T-cell (primary cell): Measurements from ENCODE around the gene ARPP21. TPM values are rescaled to one million over a fixed set of nuclear protein-coding genes. Genes with fewer than 3 reads are reported as not detected.

Source experiments
- ATAC-seq, 4 experiments: fragments of 200-7000 bp in 3 of 4; fragments of 150-1000 bp in 1 of 4; cut with Tn5 transposase; replicated peaks in 1 of 4; 1 replicate in 3 of 4; 2 replicates in 1 of 4; pipeline ENCODE4 v1.10.0; 2021; ENCODE audit warnings: moderate library complexity in 3 of 4, mild to moderate bottlenecking in 2 of 4, moderate number of reproducible peaks in 1 of 4
- CTCF ChIA-PET, 2 donors: fragments of 300-600 bp; sonication (Branson Sonifier 250); formaldehyde crosslinking; loops; one replicate each; lab custom pipeline; 2022; ENCODE audit warnings: antibody characterized with exemption in 2 of 2; lab: Charles Lee
- POLR2A ChIA-PET, 2 donors: fragments of 300-600 bp; sonication (Branson Sonifier 250); formaldehyde crosslinking; loops; one replicate each; lab custom pipeline; 2022; ENCODE audit warnings: antibody characterized with exemption in 2 of 2; lab: Charles Lee
- DNase-seq, 35 experiments: peaks; one replicate each; pipeline versions ENCODE4 v3.0.0 to v3.0.0-alpha.2; 2013 to 2023
- H3K27ac ChIP-seq: one replicate; pipeline ENCODE4 v1.5.1; 2013; ENCODE audit warnings: low read length
- H3K27me3 ChIP-seq, 2 experiments: replicated peaks in 1 of 2; 1 replicate in 1 of 2; 2 replicates in 1 of 2; pipeline versions ENCODE4 v1.6.1 to v1.7.0; 2013; ENCODE audit warnings: low read length in 1 of 2, mixed read lengths in 1 of 2; ENCODE audit not compliant: control insufficient read depth in 2 of 2, insufficient read depth in 2 of 2; ENCODE audit errors: extremely low read depth in 1 of 2
- H3K36me3 ChIP-seq, 2 donors: 1 replicate in 1 of 2; 2 replicates in 1 of 2; pipeline versions ENCODE4 v1.6.1 to v1.7.0; 2013; ENCODE audit warnings: low read length in 1 of 2; ENCODE audit not compliant: control insufficient read depth in 2 of 2, insufficient read depth in 1 of 2; ENCODE audit errors: extremely low read depth in 1 of 2
- H3K4me1 ChIP-seq, 2 experiments: 1 replicate in 1 of 2; 2 replicates in 1 of 2; pipeline versions ENCODE4 v1.6.1 to v1.7.0; 2013; ENCODE audit warnings: low read length in 2 of 2, mixed read lengths in 1 of 2; ENCODE audit not compliant: insufficient read depth in 2 of 2, control insufficient read depth in 1 of 2; ENCODE audit errors: extremely low read depth in 1 of 2
- H3K4me3 ChIP-seq, 2 donors: 1 replicate in 1 of 2; 2 replicates in 1 of 2; pipeline versions ENCODE4 v1.5.1 to v1.7.0; 2013; ENCODE audit warnings: mild to moderate bottlenecking in 2 of 2, low read length in 1 of 2, moderate library complexity in 1 of 2; ENCODE audit not compliant: control insufficient read depth in 1 of 2; ENCODE audit errors: extremely low read depth in 1 of 2
- H3K9me3 ChIP-seq: 2 replicates; pipeline ENCODE4 v1.7.0; 2013
- H3K27ac Mint-ChIP-seq, 2 donors: one replicate each; pipeline ENCODE4 v1.8.0; 2020 to 2021; ENCODE audit warnings: mild to moderate bottlenecking in 2 of 2, mixed read lengths in 2 of 2
- H3K27me3 Mint-ChIP-seq, 2 donors: one replicate each; pipeline ENCODE4 v1.8.0; 2021 to 2022; ENCODE audit warnings: mixed read lengths in 2 of 2
- H3K36me3 Mint-ChIP-seq: one replicate; pipeline ENCODE4 v1.8.0; 2021; ENCODE audit warnings: mixed read lengths
- H3K4me1 Mint-ChIP-seq, 3 donors: one replicate each; pipeline ENCODE4 v1.8.0; 2020 to 2022; ENCODE audit warnings: mixed read lengths in 3 of 3, mild to moderate bottlenecking in 1 of 3
- H3K4me3 Mint-ChIP-seq, 3 donors: one replicate each; pipeline ENCODE4 v1.8.0; 2020 to 2022; ENCODE audit warnings: mild to moderate bottlenecking in 3 of 3, mixed read lengths in 3 of 3, moderate library complexity in 3 of 3
- H3K9me3 Mint-ChIP-seq, 3 donors: one replicate each; pipeline ENCODE4 v1.8.0; 2020 to 2022; ENCODE audit warnings: mixed read lengths in 3 of 3
- WGBS: methylation state at CpG from one replicate; pipeline ENCODE4 v1.1.5; 2013; ENCODE audit warnings: missing lambda C conversion rate; ENCODE audit not compliant: insufficient coverage; 5-methylcytosine and 5-hydroxymethylcytosine counted together
- total RNA-seq, 35 experiments: library from RNA in 6 of 35; stranded (reverse) in 6 of 35; fragments of 120-200 nt in 1 of 35; gene quantifications; one replicate each; pipeline versions ENCODE4 v1.2.1 to v1.2.4 and lab custom pipeline; 2013 to 2026

The ARPP21 gene
- total RNA-seq, 5 donors from 2014 or later (not counting 1 experiment from before 2014, with no cell fraction given): not detected

DNA sequence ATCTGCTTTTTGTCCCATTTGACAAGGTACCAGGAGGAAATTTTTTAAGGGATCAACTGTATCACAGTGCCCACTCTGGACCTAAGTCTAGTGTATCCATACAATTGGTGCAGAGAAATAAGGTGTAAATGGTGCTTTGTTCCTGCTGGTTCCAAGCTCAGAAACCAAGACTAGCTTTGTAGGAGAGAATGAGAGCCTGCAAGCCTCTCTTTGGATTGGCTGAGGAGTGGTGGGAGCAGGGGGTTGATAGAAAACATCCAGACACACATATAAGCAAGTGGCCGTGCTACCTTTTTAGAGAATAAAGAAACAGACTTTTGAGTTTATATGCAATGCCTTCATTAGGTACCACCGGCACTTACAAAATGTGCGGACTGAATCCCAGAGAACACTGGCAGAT, 45.8 kb downstream of the ARPP21 start:
- Histone ChIP-seq H3K36me3 (no peaks in the 10 kb centered on the region), H3K9me3 (no peaks in the 10 kb centered on the region), H3K4me1 (no peaks in the 10 kb centered on the region), H3K4me3 (no peak overlapping the region), H3K27ac (no peak overlapping the region), H3K27me3 (no peaks in the 10 kb centered on the region)
- Mint-ChIP-seq H3K9me3 (no peaks in the 10 kb centered on the region), H3K27me3 (peaks cover 0 to 8% of the 10 kb centered on the region in 2 donors), H3K36me3 (no peaks in the 10 kb centered on the region), H3K4me1 (no peaks in the 10 kb centered on the region), H3K27ac (no peak overlapping the region), H3K4me3 (no peak overlapping the region)
- ATAC-seq (no peak), DNase-seq (no peak)
- ChIA-PET CTCF (no interaction called here), POLR2A (no interaction called here)
- WGBS: 100% methylated on average over 2 of the region's 3 CpGs

GRCh38 chr3:35688826-35689225, 49.5 kb downstream of the ARPP21 start:
- H3K4me3 ChIP-seq: no peak overlapping the region
- H3K27me3 ChIP-seq: no peaks in the 10 kb centered on the region
- H3K9me3 ChIP-seq: no peaks in the 10 kb centered on the region
- POLR2A ChIA-PET: no interaction called here
- no peaks in the 10 kb centered on the region for H3K36me3 ChIP-seq
- Mint-ChIP-seq H3K9me3 (no peaks in the 10 kb centered on the region), H3K27me3 (no peaks in the 10 kb centered on the region), H3K27ac (no peak overlapping the region), H3K4me3 (no peak overlapping the region), H3K4me1 (no peaks in the 10 kb centered on the region), H3K36me3 (no peaks in the 10 kb centered on the region)
- H3K27ac ChIP-seq: no peak overlapping the region
- no CpG with 5 or more reads among the region's 3 CpGs for WGBS
- DNase-seq (no peak), ATAC-seq (no peak)
- CTCF ChIA-PET: no interaction called here
- no peaks in the 10 kb centered on the region for H3K4me1 ChIP-seq

DNA sequence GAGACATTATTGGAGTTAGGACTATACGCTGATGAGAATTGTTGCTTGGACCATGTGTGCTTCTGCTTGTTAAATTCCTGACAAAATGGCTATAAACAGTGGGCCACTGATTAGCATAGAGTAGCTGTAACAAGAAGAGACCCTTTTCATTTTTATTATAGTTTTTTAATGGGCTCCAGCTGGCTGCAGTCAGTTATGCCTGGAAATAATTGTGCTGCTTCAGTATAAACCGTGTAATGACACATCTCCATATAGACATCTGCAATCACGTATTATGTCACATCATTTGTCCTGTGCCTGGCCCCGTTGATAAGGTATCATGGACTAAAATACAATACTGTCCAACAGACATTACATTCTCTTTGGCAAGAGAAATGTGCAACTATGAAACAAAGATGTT, 50.9 kb downstream of the ARPP21 start:
- no peak for DNase-seq
- Histone ChIP-seq H3K27me3 (no peaks in the 10 kb centered on the region), H3K36me3 (no peaks in the 10 kb centered on the region), H3K4me3 (no peak overlapping the region), H3K4me1 (no peaks in the 10 kb centered on the region), H3K27ac (no peak overlapping the region), H3K9me3 (no peaks in the 10 kb centered on the region)
- no peak for ATAC-seq
- WGBS: 83% methylated on average over 1 of the region's 4 CpGs
- H3K27ac Mint-ChIP-seq: no peak overlapping the region
- POLR2A ChIA-PET: no interaction called here
- no peaks in the 10 kb centered on the region for H3K27me3 Mint-ChIP-seq
- H3K9me3 Mint-ChIP-seq: no peaks in the 10 kb centered on the region
- H3K4me1 Mint-ChIP-seq: no peaks in the 10 kb centered on the region
- no peak overlapping the region for H3K4me3 Mint-ChIP-seq
- CTCF ChIA-PET: interaction anchor here in 1 of 2 donors (0.7 kb wide), 1 partner anchor 1013 kb away, joined by 3 read pairs; no protein-coding TSS in a partner anchor
- H3K36me3 Mint-ChIP-seq: no peaks in the 10 kb centered on the region

DNA sequence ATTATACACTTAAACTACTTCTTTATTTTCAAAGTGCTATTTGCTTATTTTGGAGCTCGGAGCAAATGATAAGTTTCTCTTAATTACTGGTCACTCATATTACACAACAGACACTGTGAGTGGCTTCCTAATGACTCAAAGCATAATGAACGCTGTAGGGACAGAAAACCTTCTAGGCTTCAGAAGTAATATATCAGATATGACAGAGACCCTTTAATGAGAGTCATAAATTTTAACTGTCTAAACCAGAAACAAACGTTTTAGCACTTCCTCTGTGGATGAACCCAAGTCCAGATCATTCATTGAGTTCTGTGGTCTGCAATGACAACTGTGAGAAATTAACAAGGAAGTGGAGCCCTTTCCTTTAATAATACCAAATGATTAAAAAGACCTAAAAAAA, 66.6 kb downstream of the ARPP21 start:
- H3K36me3 ChIP-seq: no peaks in the 10 kb centered on the region
- H3K36me3 Mint-ChIP-seq: no peaks in the 10 kb centered on the region
- no peak overlapping the region for H3K4me3 ChIP-seq
- ATAC-seq (no peak), DNase-seq (no peak)
- no peak overlapping the region for H3K27ac Mint-ChIP-seq
- no peaks in the 10 kb centered on the region for H3K9me3 Mint-ChIP-seq
- 67% methylated on average over 1 of the region's 3 CpGs for WGBS
- no peaks in the 10 kb centered on the region for H3K27me3 ChIP-seq
- no peaks in the 10 kb centered on the region for H3K4me1 Mint-ChIP-seq
- H3K9me3 ChIP-seq: no peaks in the 10 kb centered on the region
- H3K4me3 Mint-ChIP-seq: no peak overlapping the region
- ChIA-PET CTCF (no interaction called here), POLR2A (no interaction called here)
- no peaks in the 10 kb centered on the region for H3K27me3 Mint-ChIP-seq
- H3K4me1 ChIP-seq: no peaks in the 10 kb centered on the region
- H3K27ac ChIP-seq: no peak overlapping the region

- Histone ChIP-seq H3K27ac (no peak overlapping the region), H3K36me3 (no peaks in the 10 kb centered on the region), H3K9me3 (no peaks in the 10 kb centered on the region), H3K4me1 (no peaks in the 10 kb centered on the region), H3K27me3 (no peaks in the 10 kb centered on the region), H3K4me3 (no peak overlapping the region)
- Mint-ChIP-seq H3K4me3 (no peak overlapping the region), H3K9me3 (no peaks in the 10 kb centered on the region), H3K27me3 (no peaks in the 10 kb centered on the region), H3K4me1 (no peaks in the 10 kb centered on the region), H3K36me3 (no peaks in the 10 kb centered on the region), H3K27ac (no peak overlapping the region)
- POLR2A ChIA-PET: no interaction called here
- no peak for ATAC-seq
- no CpG with 5 or more reads among the region's 3 CpGs for WGBS
- CTCF ChIA-PET: no interaction called here
- no peak for DNase-seq
Observed at GRCh38 chr3:35707904-35708303, 68.6 kb downstream of the ARPP21 start.

GRCh38 chr3:35708394-35709271, 69.3 kb downstream of the ARPP21 start:
- Mint-ChIP-seq H3K9me3 (no peaks in the 10 kb centered on the region), H3K27me3 (no peaks in the 10 kb centered on the region), H3K36me3 (no peaks in the 10 kb centered on the region), H3K4me1 (no peaks in the 10 kb centered on the region), H3K4me3 (no peak overlapping the region), H3K27ac (no peak overlapping the region)
- Histone ChIP-seq H3K27me3 (no peaks in the 10 kb centered on the region), H3K36me3 (no peaks in the 10 kb centered on the region), H3K27ac (no peak overlapping the region), H3K9me3 (no peaks in the 10 kb centered on the region), H3K4me3 (no peak overlapping the region), H3K4me1 (no peaks in the 10 kb centered on the region)
- ATAC-seq: no peak
- no peak for DNase-seq
- ChIA-PET CTCF (no interaction called here), POLR2A (no interaction called here)
- 19% methylated on average over 3 of the region's 8 CpGs for WGBS
